Stimulated activated CD4-positive, alpha-beta T cell treated with anti-CD3 and anti-CD28 coated beads, Interleukin-1b, Interleukin-23, amount 100 ng/mL, for 48 hours (primary cell): ENCODE results near the gene ICA1.

Experiments used
- DNase-seq: peaks from one replicate; pipeline ENCODE4 v3.0.0-alpha.2; 2020

The ICA1 gene

DNA sequence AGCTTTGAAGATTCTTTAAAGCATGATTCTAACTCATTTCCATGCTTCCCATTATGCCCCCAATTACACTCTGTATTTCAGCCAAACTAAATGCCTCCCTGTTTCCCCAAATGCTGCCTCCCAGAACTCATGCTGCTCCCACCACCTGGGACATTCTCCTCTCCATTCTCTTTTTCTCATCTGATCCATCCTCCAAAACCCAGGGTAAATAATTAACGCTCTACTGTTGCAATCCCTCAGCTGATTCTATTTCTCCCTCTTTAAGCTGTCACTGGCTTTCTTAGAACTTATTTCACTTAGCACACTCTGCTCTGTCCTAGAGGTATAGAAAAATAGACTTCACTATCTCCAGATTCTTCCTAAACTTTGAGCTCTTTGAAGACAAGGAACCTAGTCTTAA, 104.7 kb downstream of the ICA1 start:
- no peak for DNase-seq

DNA sequence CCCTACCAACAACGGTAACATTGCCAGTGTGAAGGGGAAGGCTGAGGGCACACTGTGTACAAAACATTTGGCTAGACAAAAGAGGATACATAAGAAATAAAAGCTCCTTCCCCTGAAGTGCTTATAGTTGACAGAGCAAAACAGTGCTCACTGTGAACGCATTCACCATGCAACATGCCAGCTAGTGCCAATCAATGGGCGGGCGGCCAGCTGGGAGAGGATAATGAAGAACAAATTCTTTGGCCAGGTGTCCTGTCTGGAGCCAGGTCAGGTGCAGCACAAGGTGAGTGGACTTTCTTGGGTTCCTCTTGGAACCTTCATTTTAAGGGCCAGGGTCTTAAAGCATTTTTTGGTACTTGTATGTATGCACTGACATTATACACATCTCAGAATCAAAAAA, 106.1 kb downstream of the ICA1 start:
- DNase-seq = no peak

DNA sequence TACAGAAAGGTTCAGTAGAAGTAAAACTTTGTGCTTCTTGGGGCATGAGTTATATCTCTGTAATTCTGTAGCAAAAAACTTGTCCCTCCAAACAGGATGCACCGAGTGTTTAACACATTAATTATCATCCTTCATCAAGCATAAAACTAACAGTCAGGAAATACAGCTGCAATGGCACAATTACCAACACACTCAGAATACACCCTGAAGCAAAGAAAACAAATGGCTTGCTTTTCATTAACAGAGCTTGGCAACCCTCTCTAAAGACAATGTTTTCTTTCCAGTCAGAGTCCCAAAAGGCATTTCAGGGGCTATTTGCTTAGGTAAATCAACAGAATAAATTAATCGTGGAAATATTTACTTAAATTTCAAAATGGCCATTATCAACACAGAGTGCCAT, 107.7 kb downstream of the ICA1 start:
- no peak for DNase-seq

DNA sequence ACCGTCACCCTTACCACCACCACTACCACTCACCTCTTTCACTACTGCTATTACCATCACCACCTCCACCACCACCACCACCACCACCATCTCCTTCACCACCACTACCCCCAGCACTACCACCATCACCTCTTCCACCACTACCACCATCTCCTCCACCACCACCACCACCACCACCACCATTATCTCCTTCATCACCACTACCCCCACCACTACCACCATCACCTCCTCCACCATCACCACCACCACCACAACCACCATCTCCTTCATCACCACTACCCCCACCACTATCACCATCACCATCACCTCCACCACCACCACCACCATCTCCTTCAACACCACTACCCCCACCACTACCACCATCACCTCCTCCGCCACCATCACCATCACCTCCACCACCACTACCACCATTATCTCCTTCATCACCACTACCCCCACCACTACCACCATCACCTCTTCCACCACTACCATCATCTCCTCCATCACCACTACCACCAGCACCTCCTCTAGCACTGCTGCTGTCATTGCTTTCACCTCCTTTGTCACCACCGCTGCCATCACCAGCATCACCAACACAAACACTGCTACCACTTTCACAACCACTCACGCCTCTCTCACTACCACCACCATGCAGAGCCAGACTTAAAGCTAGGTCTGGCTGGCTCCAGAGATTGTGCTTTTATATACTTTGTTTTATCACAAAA, 109.3 kb downstream of the ICA1 start:
- no peak for DNase-seq

DNA sequence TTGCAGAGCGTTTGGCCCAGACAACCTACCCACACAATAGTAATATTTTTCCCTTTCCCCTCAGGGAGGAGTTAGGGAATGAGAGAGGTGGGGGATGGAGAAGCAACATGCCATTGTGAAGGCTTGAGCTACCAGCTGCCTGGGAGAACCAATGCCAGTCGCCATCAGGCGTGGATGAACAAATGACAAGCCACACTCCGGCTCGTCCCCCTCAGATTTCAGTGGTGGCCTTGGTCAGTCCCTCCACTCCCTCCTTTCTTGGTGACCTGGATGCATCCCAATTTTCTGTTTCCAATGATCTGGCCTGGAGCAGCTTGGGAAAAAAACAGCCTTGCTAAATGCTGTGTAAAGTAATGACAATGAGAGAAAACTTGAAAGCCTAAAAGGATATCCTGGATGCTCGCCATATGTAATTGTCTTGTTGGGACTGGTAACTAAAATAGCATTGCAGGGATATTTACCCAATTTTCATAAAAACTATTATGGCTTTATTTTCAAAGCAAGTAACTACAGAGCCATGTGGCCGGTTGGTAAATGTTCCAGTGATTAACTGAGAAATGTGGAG, 110.7 kb downstream of the ICA1 start:
- no peak for DNase-seq

DNA sequence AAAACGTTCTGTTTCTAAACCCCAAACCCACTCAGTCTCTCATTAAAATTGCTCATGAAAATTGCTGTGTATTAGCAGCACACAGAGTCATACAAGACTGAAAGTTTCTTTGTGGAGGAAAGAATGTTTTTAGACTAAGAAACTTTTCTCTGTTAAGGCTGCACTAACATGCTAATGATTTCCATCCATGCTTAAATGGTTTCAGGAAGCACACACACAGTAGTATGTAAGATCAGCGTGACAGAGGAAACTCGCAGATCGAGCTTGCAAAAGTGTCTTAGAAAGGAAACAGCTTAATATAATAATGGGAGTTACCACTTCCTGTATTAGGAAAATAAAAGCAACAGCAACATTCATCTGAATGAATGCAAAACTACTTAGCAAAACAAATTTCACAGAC, 112.7 kb downstream of the ICA1 start:
- no peak for DNase-seq

DNA sequence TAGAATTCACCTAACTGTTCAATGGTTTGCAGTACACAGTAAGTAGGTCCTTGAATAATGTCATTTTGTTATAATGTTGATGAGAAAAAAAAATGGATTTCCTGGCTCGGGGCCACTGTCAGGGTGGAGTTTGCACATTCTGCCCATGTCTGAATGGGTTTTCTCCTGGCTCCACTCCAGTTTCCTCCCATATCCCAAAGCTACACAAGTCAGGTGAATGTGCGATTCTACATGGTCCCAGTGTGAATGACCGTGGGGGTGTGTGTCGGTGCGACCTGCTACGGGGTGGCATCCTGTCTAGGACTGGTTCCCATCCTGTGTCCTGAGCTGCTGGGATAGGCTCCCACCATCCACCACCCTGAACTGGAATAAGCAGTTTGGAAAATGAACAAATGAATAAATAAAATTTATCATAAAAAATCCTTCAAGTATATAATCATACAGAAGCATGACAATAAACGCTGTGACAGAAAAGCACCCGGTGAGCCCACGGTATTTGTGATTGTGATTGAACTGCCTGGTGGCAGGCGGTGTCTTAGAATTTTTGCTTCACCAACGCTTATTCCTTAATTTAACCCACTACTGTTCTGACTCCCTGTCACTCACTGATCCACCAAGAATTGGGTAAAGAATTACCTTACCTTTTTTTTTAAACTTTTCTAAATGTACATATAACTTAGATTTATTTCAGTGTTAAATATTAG, 114.1 kb downstream of the ICA1 start:
- DNase-seq = no peak

DNA sequence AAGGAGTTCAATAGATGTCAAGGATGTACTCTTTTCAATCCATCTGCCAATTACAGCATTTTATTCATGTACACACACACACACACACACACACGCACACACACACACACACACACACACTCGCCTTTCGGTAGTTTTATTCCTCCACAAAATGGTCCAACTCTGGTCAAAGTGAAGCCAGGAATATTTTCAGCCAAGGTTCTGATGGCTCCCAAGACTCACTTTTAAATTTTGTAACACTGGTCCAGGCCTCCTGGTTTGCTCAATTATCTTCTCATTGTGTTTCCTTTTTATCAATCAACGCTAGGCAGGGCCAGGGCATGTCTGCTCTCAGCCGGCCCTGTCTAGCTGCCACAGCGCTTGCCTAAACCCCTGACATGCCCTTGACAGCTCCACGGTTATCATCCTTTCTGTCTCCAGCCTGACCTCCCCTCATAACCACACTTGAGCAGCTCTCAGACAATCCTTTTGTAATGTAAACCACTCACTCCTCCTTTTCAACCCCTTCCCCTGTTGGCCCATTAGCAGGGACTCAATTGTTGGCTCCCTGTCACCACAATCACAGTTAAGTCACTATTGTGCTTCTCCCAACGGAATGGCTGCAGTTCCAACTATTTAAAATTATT, 115.1 kb downstream of the ICA1 start:
- DNase-seq = no peak

DNA sequence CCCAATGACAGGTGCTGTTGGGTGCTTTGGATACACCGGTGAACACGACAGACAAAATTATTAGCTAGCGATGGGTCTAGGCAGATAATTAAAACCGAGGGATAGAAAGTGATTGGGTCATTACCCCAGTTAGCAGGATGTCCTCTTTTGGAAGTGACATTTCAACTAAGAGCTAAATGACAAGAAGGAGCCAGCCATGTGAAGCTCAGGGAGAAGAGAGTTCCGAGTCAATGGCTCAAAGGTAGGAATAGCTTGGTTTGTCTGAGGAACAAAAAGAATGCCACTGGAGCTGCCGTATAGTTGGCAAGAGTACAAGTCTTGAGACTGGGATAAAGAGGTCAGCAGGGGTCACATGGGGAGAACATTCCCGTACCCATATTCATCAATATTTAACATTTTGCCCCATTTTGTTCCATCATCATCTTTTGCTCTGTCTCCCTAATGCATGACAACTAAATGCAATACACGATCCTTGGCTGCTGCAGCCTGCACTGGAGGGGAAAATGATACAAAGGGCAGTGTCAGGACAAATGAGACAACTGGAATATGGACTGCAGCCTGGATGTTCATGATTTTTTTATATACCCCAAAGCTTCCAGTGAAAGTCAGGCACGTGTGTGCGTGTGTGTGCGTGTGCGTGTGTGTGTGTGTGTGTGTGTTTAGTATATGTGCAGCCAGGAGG, 115.7 kb downstream of the ICA1 start:
- DNase-seq = no peak

DNA sequence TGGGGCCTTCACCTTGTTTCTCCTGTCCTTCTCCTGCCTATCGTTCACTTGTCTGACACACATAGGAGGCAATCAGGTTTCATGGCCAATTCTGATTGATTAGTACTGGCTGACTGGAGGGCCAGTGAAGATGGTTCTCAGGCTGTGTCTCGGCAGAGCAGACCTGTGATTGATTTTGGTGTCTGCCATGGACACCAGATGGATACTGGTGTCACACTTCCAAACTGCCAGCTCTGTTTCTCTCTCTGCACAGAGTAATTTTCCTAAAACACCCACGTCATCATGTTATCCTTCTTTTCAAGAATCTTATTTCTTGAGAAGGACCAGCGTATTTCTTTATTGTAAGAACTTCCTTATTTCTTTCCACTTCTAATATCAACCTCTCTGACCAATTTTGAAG, 117.1 kb downstream of the ICA1 start:
- no peak for DNase-seq

DNA sequence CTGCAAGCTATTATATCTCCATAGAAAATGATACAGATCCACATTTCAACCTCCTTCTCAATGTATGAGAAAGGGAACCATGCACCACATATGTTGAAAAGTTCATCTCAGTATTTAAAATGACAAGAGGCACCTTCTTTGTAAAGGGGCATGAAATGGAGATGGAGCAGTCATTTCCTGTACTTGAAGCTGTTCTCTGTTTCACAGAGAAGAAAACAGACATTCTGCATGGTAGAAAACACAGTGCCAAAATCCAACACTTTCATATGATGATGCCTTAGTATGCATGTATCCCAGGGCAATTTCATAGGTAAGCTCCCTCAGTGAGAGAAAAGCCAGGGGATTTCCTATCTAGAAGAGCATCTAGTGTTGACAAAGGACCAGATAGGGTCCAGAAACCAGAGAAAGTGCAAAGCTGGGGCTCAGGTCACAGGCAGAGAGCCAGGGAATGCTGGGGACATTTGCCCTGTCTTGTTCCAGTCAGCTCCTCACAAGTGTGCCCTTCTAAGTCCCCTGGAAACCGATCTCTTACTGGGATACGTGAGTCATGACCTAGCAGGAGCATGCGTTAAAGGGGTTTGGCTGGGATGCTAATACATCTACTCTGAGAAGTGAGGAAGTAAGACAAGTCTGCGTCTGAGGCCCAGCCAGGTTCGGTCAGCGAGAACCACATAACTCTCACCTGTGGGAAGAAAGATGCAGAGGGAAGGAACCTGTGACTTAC, 118.7 kb downstream of the ICA1 start:
- DNase-seq = no peak

DNA sequence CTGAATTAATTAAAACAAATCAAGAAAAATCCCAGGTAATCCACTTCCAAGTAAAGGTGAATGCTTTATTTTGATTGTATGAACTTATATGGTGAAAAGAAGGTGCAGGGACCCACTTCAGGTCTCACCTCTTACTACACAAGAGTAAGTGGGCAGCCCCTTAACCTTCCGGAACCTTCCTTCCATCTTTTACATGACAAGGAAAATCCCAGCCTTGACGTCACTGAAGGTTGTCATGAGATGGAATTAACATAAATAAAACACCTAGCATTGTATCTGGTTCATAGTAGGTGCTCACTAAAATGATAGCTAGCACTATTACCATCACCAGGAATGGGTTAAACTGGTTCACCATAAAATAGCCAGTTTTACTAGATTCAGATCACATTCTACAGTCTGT, 119.5 kb downstream of the ICA1 start:
- no peak for DNase-seq

DNA sequence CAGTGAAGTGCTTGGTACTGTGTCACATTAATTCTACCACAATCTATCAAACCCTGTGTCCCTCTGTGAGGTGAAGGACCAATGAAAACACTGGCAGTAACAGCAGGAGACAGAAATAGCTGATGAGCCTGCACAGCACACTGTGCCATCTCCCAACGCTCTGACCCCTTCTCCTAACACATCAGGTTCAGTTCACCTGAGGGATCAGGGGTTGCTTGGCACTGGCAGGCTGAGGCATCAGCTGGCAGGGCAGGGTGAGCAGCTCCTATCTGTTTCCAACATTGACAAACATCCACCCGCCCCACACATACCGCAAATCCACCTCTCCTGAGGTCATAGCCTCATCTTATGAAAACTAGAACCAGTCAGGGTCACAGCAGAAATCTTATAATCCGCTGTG, 120.9 kb downstream of the ICA1 start:
- DNase-seq = no peak

DNA sequence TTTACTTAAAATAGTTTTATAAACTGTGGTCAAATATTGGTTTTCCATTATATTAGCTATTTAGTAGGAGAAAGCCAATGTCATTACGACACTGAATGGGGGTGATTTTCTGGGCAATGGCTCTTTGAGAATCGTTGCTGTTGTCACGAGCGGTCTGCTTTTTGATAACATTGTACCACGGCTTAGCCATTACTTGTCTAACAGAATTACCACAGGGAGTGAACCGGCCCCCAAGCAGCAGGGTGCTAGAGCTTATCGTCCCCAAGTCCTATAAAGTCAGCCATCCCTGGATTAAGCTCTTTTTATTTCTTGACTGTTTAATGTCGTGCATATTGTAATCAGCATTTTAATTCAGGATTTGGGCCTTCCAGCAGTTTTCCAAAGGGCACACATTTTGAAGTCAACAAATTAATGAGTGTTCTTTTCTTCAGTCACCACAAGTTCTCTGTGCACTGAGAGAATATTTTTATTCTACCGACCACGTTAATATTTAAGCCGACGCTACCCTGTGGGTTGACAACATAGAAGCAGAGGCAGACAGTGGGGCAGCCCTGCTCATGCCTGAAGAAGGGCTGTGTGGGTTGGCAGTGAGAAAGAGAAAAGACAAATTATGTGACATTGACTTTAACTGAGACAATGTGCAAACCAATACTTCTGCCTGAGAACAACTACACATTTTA, 125.8 kb downstream of the ICA1 start:
- no peak for DNase-seq

DNA sequence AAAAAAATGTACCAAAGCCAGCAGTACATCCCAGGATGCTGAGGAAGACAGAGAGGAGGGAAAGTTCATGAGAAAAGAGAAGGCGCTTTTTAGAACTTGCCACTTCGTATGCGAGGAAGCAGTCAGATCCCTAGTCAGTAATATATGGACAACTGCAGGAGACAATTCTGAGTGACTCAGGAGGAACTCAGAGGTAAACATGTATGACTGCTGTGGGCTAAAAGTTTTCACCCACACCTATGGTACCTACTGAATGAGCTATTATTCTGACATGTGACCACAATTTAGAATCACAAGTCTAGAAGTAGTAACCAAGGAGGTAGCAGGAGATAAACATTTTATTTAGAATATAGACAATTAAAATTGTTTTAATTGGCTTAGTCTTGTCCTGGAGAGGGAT, 126.5 kb downstream of the ICA1 start:
- no peak for DNase-seq

DNA sequence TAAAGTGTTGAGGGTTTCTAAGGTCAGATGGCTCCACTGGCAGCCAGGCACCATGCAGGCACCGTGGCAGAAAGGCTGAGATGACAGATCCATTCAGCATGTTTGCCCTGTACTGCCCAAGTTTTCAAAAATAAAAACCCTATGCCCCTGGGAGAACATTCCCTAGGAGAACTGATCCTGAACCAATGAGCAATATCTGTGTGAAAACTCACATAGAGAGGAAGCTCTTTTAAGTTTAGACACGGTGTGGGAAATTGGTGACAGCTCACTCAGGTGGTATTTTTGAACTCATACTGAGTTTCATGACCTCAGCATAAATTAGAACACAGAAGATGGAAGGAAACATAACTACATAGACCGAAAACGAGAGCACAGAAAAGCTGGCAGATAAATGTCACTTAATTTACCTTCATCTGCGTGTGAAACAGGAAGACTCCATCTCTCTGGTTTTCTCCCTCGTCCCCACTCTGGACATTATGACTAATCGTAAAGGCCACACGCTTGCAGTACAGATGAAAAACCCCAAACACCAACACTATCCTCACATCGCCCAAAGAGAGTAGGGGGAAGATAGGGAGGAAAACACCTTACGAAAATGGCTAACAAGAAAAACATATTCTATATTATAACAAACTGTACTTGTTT, 127.8 kb downstream of the ICA1 start:
- DNase-seq = peak; percentile 45

DNA sequence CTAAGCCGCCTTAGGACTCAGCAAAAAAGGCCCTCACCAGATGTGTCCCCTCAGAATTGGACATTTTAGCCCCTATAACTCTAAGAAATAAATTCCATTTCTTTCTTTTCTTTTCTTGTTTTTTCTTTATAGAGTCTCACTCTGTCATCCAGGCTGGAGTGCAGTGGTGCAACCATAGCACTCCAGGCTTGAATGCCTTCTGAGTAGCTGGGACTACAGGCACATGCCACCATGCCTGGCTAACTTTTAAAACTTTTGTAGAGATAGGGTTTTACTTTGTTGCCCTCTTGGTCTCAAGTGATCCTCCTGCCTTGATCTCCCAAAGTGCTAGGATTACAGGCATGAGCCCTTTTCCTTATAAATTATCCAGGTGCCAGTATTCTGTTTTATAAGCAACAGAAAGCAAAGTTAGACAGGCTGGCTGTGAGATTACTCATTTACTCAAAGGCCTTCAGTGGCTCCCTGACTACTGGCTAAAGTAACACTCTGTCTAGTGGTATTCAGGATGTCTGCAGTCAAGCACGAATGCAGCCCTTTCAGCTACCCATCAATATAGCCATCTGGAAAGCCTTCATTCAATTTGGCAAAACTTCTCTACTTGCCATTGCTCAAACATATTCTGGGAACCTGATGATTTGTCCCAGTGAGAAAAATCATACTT, 128.6 kb downstream of the ICA1 start:
- no peak for DNase-seq

DNA sequence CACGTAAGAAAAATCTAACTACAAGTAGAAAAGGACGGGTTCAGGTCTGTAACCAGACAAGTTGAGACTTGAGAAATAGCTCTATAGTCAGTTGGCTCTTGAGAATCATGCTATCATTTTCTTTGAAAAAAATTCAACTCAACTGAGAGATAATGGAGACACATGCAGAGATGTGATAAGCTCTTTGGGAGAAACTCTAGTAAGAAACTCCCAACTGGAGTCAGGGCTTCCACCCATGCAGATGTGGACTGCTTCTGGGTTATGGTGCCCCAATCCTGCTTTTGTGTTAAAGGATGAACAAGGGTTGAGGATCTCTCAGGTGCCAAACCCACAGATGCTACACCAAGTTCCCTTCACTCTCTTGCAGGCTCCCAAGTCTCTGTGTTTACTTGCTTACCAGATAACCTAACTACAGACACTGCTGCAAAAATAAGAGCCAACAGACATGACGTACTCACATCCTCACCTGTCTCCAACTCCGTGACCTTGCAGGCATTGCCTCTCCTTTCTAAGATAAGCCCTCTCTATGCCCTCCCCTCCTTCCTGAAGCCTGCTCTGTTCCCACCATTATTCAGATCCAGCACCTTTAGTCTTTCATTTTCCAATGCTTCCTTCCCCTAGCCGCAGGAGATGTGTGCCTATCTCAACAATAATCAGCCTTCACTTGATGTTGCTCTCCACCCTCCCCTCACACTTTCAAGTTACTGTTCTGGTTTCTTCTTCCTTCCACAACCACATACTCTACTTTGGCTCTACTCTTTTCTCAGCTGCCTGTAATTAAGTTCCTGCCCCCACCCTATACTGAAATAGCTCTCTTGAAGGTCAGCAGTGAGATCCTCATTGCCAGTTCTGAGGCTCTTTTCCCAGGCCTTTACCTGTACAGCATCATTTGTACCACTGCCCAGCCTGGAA, 130.0 kb downstream of the ICA1 start:
- DNase-seq = no peak

DNA sequence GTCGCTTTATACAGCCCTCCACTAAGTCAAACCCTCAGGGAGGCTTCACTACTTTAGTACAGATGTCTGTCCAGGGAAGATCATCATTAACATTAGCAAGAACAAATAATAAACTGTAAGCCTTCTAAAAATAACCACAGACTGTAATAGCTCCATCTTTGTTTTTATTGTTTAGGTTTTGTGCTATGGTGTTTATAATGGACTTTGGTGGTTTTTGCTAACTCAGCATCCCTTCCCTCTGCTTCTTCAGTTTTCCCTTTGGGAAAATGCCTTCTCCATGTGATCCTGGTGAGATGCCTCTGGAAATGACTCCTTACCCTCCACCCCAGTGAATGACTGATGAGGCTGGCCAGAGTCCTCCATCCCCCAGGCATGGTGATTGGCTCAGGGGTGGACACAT, 131.3 kb downstream of the ICA1 start:
- no peak for DNase-seq

DNA sequence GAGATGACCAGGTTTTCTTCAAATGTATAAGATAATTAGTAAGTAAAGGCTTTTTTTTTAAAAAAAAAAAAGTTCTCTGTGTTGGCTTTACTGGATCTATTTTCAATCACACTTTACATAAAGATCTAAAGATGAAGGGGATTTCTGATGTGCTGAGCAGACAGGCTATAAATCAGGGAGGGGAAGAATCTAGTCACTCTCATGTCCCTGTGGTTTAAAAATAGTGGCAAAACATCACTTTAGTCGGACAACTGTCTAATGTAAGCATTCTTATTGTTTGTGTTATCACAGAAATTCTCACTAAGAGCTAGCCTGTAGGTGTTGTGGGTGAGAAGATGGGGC, 132.7 kb downstream of the ICA1 start:
- DNase-seq = no peak
